T-cell (primary cell): ENCODE measurements around the gene UAP1L1. TPM values are rescaled to one million over a fixed set of nuclear protein-coding genes. Genes with fewer than 3 reads are reported as not detected.

Experiments used
- ATAC-seq, 4 experiments: fragments of 200-7000 bp in 3 of 4; fragments of 150-1000 bp in 1 of 4; cut with Tn5 transposase; replicated peaks in 1 of 4; 1 replicate in 3 of 4; 2 replicates in 1 of 4; pipeline ENCODE4 v1.10.0; 2021; ENCODE audit warnings: moderate library complexity in 3 of 4, mild to moderate bottlenecking in 2 of 4, moderate number of reproducible peaks in 1 of 4
- CTCF ChIA-PET, 2 donors: fragments of 300-600 bp; sonication (Branson Sonifier 250); formaldehyde crosslinking; loops; one replicate each; lab custom pipeline; 2022; ENCODE audit warnings: antibody characterized with exemption in 2 of 2; lab: Charles Lee
- POLR2A ChIA-PET, 2 donors: fragments of 300-600 bp; sonication (Branson Sonifier 250); formaldehyde crosslinking; loops; one replicate each; lab custom pipeline; 2022; ENCODE audit warnings: antibody characterized with exemption in 2 of 2; lab: Charles Lee
- DNase-seq, 35 experiments: peaks; one replicate each; pipeline versions ENCODE4 v3.0.0 to v3.0.0-alpha.2; 2013 to 2023
- H3K27ac ChIP-seq: one replicate; pipeline ENCODE4 v1.5.1; 2013; ENCODE audit warnings: low read length
- H3K27me3 ChIP-seq, 2 experiments: replicated peaks in 1 of 2; 1 replicate in 1 of 2; 2 replicates in 1 of 2; pipeline versions ENCODE4 v1.6.1 to v1.7.0; 2013; ENCODE audit warnings: low read length in 1 of 2, mixed read lengths in 1 of 2; ENCODE audit not compliant: control insufficient read depth in 2 of 2, insufficient read depth in 2 of 2; ENCODE audit errors: extremely low read depth in 1 of 2
- H3K36me3 ChIP-seq, 2 donors: 1 replicate in 1 of 2; 2 replicates in 1 of 2; pipeline versions ENCODE4 v1.6.1 to v1.7.0; 2013; ENCODE audit warnings: low read length in 1 of 2; ENCODE audit not compliant: control insufficient read depth in 2 of 2, insufficient read depth in 1 of 2; ENCODE audit errors: extremely low read depth in 1 of 2
- H3K4me1 ChIP-seq, 2 experiments: 1 replicate in 1 of 2; 2 replicates in 1 of 2; pipeline versions ENCODE4 v1.6.1 to v1.7.0; 2013; ENCODE audit warnings: low read length in 2 of 2, mixed read lengths in 1 of 2; ENCODE audit not compliant: insufficient read depth in 2 of 2, control insufficient read depth in 1 of 2; ENCODE audit errors: extremely low read depth in 1 of 2
- H3K4me3 ChIP-seq, 2 donors: 1 replicate in 1 of 2; 2 replicates in 1 of 2; pipeline versions ENCODE4 v1.5.1 to v1.7.0; 2013; ENCODE audit warnings: mild to moderate bottlenecking in 2 of 2, low read length in 1 of 2, moderate library complexity in 1 of 2; ENCODE audit not compliant: control insufficient read depth in 1 of 2; ENCODE audit errors: extremely low read depth in 1 of 2
- H3K9me3 ChIP-seq: 2 replicates; pipeline ENCODE4 v1.7.0; 2013
- H3K27ac Mint-ChIP-seq, 2 donors: one replicate each; pipeline ENCODE4 v1.8.0; 2020 to 2021; ENCODE audit warnings: mild to moderate bottlenecking in 2 of 2, mixed read lengths in 2 of 2
- H3K27me3 Mint-ChIP-seq, 2 donors: one replicate each; pipeline ENCODE4 v1.8.0; 2021 to 2022; ENCODE audit warnings: mixed read lengths in 2 of 2
- H3K36me3 Mint-ChIP-seq: one replicate; pipeline ENCODE4 v1.8.0; 2021; ENCODE audit warnings: mixed read lengths
- H3K4me1 Mint-ChIP-seq, 3 donors: one replicate each; pipeline ENCODE4 v1.8.0; 2020 to 2022; ENCODE audit warnings: mixed read lengths in 3 of 3, mild to moderate bottlenecking in 1 of 3
- H3K4me3 Mint-ChIP-seq, 3 donors: one replicate each; pipeline ENCODE4 v1.8.0; 2020 to 2022; ENCODE audit warnings: mild to moderate bottlenecking in 3 of 3, mixed read lengths in 3 of 3, moderate library complexity in 3 of 3
- H3K9me3 Mint-ChIP-seq, 3 donors: one replicate each; pipeline ENCODE4 v1.8.0; 2020 to 2022; ENCODE audit warnings: mixed read lengths in 3 of 3
- WGBS: methylation state at CpG from one replicate; pipeline ENCODE4 v1.1.5; 2013; ENCODE audit warnings: missing lambda C conversion rate; ENCODE audit not compliant: insufficient coverage; 5-methylcytosine and 5-hydroxymethylcytosine counted together
- total RNA-seq, 35 experiments: library from RNA in 6 of 35; stranded (reverse) in 6 of 35; fragments of 120-200 nt in 1 of 35; gene quantifications; one replicate each; pipeline versions ENCODE4 v1.2.1 to v1.2.4 and lab custom pipeline; 2013 to 2026

The UAP1L1 gene
- total RNA-seq, 5 donors from 2014 or later (not counting 1 experiment from before 2014, with no cell fraction given): 11.3 to 32.8 (median 19.3) TPM

GRCh38 chr9:137126786-137127185, 49.5 kb downstream of the UAP1L1 start:
- POLR2A ChIA-PET: no interaction called here

GRCh38 chr9:137127301-137128157, 50.2 kb downstream of the UAP1L1 start:
- peaks cover 27 to 34% (median 32%) of the 10 kb centered on the region in 3 donors for H3K4me1 Mint-ChIP-seq
- H3K36me3 ChIP-seq: no peaks in the 10 kb centered on the region
- no peaks in the 10 kb centered on the region for H3K9me3 ChIP-seq
- peak overlapping the region; percentile 82 to 92 (median 85) for H3K4me3 Mint-ChIP-seq
- peaks cover 22 to 35% of the 10 kb centered on the region in 2 experiments for H3K4me1 ChIP-seq
- ChIA-PET POLR2A (no interaction called here), CTCF (interaction anchor here in 1 of 2 donors (0.6 to 0.7 kb wide), 2 partner anchors 7 to 156 kb away, joined by 4 to 6 read pairs; no protein-coding TSS in a partner anchor)
- H3K27me3 Mint-ChIP-seq: peaks cover 0 to 4% of the 10 kb centered on the region in 2 donors
- peak overlapping the region; percentile 92 to 97 for H3K27ac Mint-ChIP-seq
- peak overlapping the region; percentile 34 to 64 for H3K4me3 ChIP-seq
- H3K27me3 ChIP-seq: peaks cover 0 to 21% of the 10 kb centered on the region in 2 experiments
- peak overlapping the region; percentile 53 for H3K27ac ChIP-seq
- DNase-seq: peak in 8 of 35 experiments; percentile 21 to 68 (median 25)
- H3K36me3 Mint-ChIP-seq: no peaks in the 10 kb centered on the region
- 10% methylated on average over 15 of the region's 24 CpGs for whole genome bisulfite sequencing
- no peak for ATAC-seq
- no peaks in the 10 kb centered on the region for H3K9me3 Mint-ChIP-seq

More at GRCh38 chr9:137126786-137127185, 49.5 kb downstream of the UAP1L1 start:
- H3K9me3 Mint-ChIP-seq: no peaks in the 10 kb centered on the region
- DNase-seq (no peak), ATAC-seq (no peak)
- H3K36me3 ChIP-seq: no peaks in the 10 kb centered on the region
- CTCF ChIA-PET: interaction anchor here in 1 of 2 donors (0.6 kb wide), 1 partner anchor 8 kb away, joined by 6 read pairs; no protein-coding TSS in a partner anchor
- H3K27ac Mint-ChIP-seq: peak overlapping the region; percentile 90 to 92
- WGBS: 18% methylated on average over 1 of the region's 3 CpGs
- peak overlapping the region; percentile 53 for H3K27ac ChIP-seq
- H3K4me3 Mint-ChIP-seq: peak overlapping the region; percentile 82 to 92 (median 85)
- H3K36me3 Mint-ChIP-seq: no peaks in the 10 kb centered on the region
- H3K4me1 Mint-ChIP-seq: peaks cover 29 to 38% (median 37%) of the 10 kb centered on the region in 3 donors
- peak overlapping the region; percentile 34 to 64 for H3K4me3 ChIP-seq
- H3K27me3 Mint-ChIP-seq: peaks cover 0 to 3% of the 10 kb centered on the region in 2 donors
- H3K9me3 ChIP-seq: no peaks in the 10 kb centered on the region
- peaks cover 22 to 35% of the 10 kb centered on the region in 2 experiments for H3K4me1 ChIP-seq
- H3K27me3 ChIP-seq: peaks cover 0 to 15% of the 10 kb centered on the region in 2 experiments

GRCh38 chr9:137128158-137128861, 51.0 kb downstream of the UAP1L1 start:
- CTCF ChIA-PET: interaction anchor here in 1 of 2 donors (0.7 to 1.8 kb wide), 3 partner anchors 33 to 155 kb away, joined by 4 to 15 read pairs (median 8); no protein-coding TSS in a partner anchor

GRCh38 chr9:137128862-137129455, 51.6 kb downstream of the UAP1L1 start:
- ChIA-PET CTCF (interaction anchor here in 1 of 2 donors (0.9 to 1.8 kb wide), 6 partner anchors 33 to 128 kb away, joined by 3 to 15 read pairs (median 3); partner anchors contain the start of genes ANAPC2 and SSNA1), POLR2A (interaction anchor here (0.8 to 1.2 kb wide), 3 partner anchors 15 to 112 kb away, joined by 3 read pairs; partner anchors contain the start of gene TUBB4B (in 1 of the 2))
- Mint-ChIP-seq H3K9me3 (no peaks in the 10 kb centered on the region), H3K4me1 (peaks cover 27 to 32% (median 30%) of the 10 kb centered on the region in 3 donors), H3K36me3 (no peaks in the 10 kb centered on the region), H3K27ac (peak overlapping the region; percentile 89 to 97), H3K4me3 (peak overlapping the region; percentile 82 to 92 (median 85)), H3K27me3 (peaks cover 3 to 11% of the 10 kb centered on the region in 2 donors)
- peaks cover 22 to 35% of the 10 kb centered on the region in 2 experiments for H3K4me1 ChIP-seq
- peak in 3 of 35 experiments; percentile 2 to 59 (median 35) for DNase-seq
- WGBS: 4% methylated on average over 34 of the region's 37 CpGs
- peak; percentile 0 to 20 (median 2) for ATAC-seq
- H3K27ac ChIP-seq: peak overlapping the region; percentile 67
- peak overlapping the region; percentile 55 to 71 for H3K4me3 ChIP-seq
- no peaks in the 10 kb centered on the region for H3K36me3 ChIP-seq
- peaks cover 0 to 29% of the 10 kb centered on the region in 2 experiments for H3K27me3 ChIP-seq
- no peaks in the 10 kb centered on the region for H3K9me3 ChIP-seq

More at GRCh38 chr9:137128158-137128861, 51.0 kb downstream of the UAP1L1 start:
- Histone ChIP-seq H3K4me1 (peaks cover 22 to 35% of the 10 kb centered on the region in 2 experiments), H3K4me3 (peak overlapping the region; percentile 55 to 71), H3K27me3 (peaks cover 0 to 26% of the 10 kb centered on the region in 2 experiments), H3K36me3 (no peaks in the 10 kb centered on the region), H3K9me3 (no peaks in the 10 kb centered on the region), H3K27ac (peak overlapping the region; percentile 67)
- H3K9me3 Mint-ChIP-seq: no peaks in the 10 kb centered on the region
- 7% methylated on average over 12 of the region's 19 CpGs for WGBS
- peaks cover 27 to 32% (median 30%) of the 10 kb centered on the region in 3 donors for H3K4me1 Mint-ChIP-seq
- peak overlapping the region; percentile 82 to 92 (median 85) for H3K4me3 Mint-ChIP-seq
- peak in 1 of 35 experiments; percentile 45 for DNase-seq
- POLR2A ChIA-PET: no interaction called here
- no peaks in the 10 kb centered on the region for H3K36me3 Mint-ChIP-seq
- peaks cover 3 to 9% of the 10 kb centered on the region in 2 donors for H3K27me3 Mint-ChIP-seq
- no peak for ATAC-seq
- peak overlapping the region; percentile 89 to 97 for H3K27ac Mint-ChIP-seq

- Histone ChIP-seq H3K27ac (peak overlapping the region; percentile 67), H3K27me3 (peaks cover 0 to 36% of the 10 kb centered on the region in 2 experiments), H3K4me3 (peak overlapping the region; percentile 55 to 71), H3K4me1 (peaks cover 22 to 35% of the 10 kb centered on the region in 2 experiments), H3K9me3 (no peaks in the 10 kb centered on the region), H3K36me3 (no peaks in the 10 kb centered on the region)
- H3K27ac Mint-ChIP-seq: peak overlapping the region; percentile 80 to 84
- peak; percentile 94 to 98 (median 98) for ATAC-seq
- peaks cover 3 to 11% of the 10 kb centered on the region in 2 donors for H3K27me3 Mint-ChIP-seq
- CTCF ChIA-PET: interaction anchor here (0.6 to 1.8 kb wide), 10 partner anchors 21 to 401 kb away, joined by 3 to 15 read pairs (median 3); partner anchors contain the start of genes ANAPC2 (in 1 of the 2) and SSNA1 (in 1 of the 2)
- H3K9me3 Mint-ChIP-seq: no peaks in the 10 kb centered on the region
- POLR2A ChIA-PET: interaction anchor here (0.7 to 1.2 kb wide), 4 partner anchors 15 to 111 kb away, joined by 3 read pairs; partner anchors contain the start of genes MAN1B1 (in 1 of the 2) and TUBB4B (in 1 of the 2)
- H3K36me3 Mint-ChIP-seq: no peaks in the 10 kb centered on the region
- H3K4me1 Mint-ChIP-seq: peaks cover 27 to 32% (median 30%) of the 10 kb centered on the region in 3 donors
- peak overlapping the region; percentile 82 to 92 (median 85) for H3K4me3 Mint-ChIP-seq
- WGBS: under 1% methylated on average over 86 of the region's 86 CpGs
- DNase-seq: peak; percentile 78 to 94 (median 87)
Observed at GRCh38 chr9:137129456-137130175, 52.3 kb downstream of the UAP1L1 start.
